CD14-positive monocyte (primary cell): ENCODE results near the gene USP17L17. TPM values are rescaled to one million over a fixed set of nuclear protein-coding genes. Genes with fewer than 3 reads are reported as not detected.
"Not testable (repeated sequence)": the region's sequence is repeated elsewhere in the genome, so short reads cannot be mapped to it uniquely, and the experiment has no call there.

Experiments used
- DNase-seq, 3 donors: peaks; one replicate each; pipeline ENCODE4 v3.0.0-alpha.2; 2011 to 2022
- H2AFZ ChIP-seq: 2 replicates; pipeline ENCODE4 v1.6.0; 2012; ENCODE audit warnings: mild to moderate bottlenecking, low read depth, low read length, inconsistent platforms; ENCODE audit not compliant: insufficient read depth, poor library complexity, severe bottlenecking
- H3K27ac ChIP-seq, 2 donors: 1 replicate in 1 of 2; 2 replicates in 1 of 2; pipeline ENCODE4 v1.5.1; 2012 to 2013; ENCODE audit warnings: low read length in 2 of 2, control low read depth in 1 of 2, inconsistent platforms in 1 of 2, low read depth in 1 of 2, mild to moderate bottlenecking in 1 of 2
- H3K27me3 ChIP-seq, 2 donors: one replicate each; pipeline versions ENCODE4 v1.6.0 to v1.6.1; 2011 to 2013; ENCODE audit warnings: low read length in 2 of 2; ENCODE audit not compliant: control insufficient read depth in 2 of 2, insufficient read depth in 2 of 2
- H3K36me3 ChIP-seq, 2 donors: replicated peaks in 1 of 2; 1 replicate in 1 of 2; 2 replicates in 1 of 2; pipeline versions ENCODE4 v1.5.1 to v1.6.1; 2012 to 2013; ENCODE audit warnings: low read length in 2 of 2, control low read depth in 1 of 2, inconsistent platforms in 1 of 2, mild to moderate bottlenecking in 1 of 2; ENCODE audit not compliant: insufficient read depth in 2 of 2, control insufficient read depth in 1 of 2
- H3K4me1 ChIP-seq, 2 donors: 1 replicate in 1 of 2; 2 replicates in 1 of 2; pipeline versions ENCODE4 v1.5.1 to v1.6.1; 2012 to 2013; ENCODE audit warnings: low read length in 2 of 2, control low read depth in 1 of 2, inconsistent platforms in 1 of 2, mild to moderate bottlenecking in 1 of 2, moderate library complexity in 1 of 2; ENCODE audit not compliant: insufficient read depth in 2 of 2, control insufficient read depth in 1 of 2
- H3K4me2 ChIP-seq: replicated peaks from 2 replicates; pipeline ENCODE3; 2012; ENCODE audit warnings: low read length, moderate library complexity, mild to moderate bottlenecking; ENCODE audit not compliant: poor library complexity, severe bottlenecking; ENCODE audit errors: extremely low read depth
- H3K4me3 ChIP-seq, 3 experiments: fragments of 200-600 bp in 1 of 3; sonication (generic) in 1 of 3; replicated peaks in 1 of 3; 1 replicate in 2 of 3; 2 replicates in 1 of 3; pipeline ENCODE4 v1.5.1; 2011 to 2013; ENCODE audit warnings: low read length in 3 of 3, mild to moderate bottlenecking in 3 of 3, control low read depth in 2 of 3, low read depth in 2 of 3, inconsistent platforms in 1 of 3, moderate library complexity in 1 of 3
- H3K79me2 ChIP-seq: 2 replicates; pipeline ENCODE4 v1.6.0; 2012; ENCODE audit warnings: mild to moderate bottlenecking, control low read depth, inconsistent platforms, low read length, moderate library complexity; ENCODE audit not compliant: insufficient read depth
- H3K9ac ChIP-seq: 2 replicates; pipeline ENCODE4 v1.6.0; 2017; ENCODE audit warnings: low read length, mild to moderate bottlenecking; ENCODE audit not compliant: insufficient read depth, poor library complexity, severe bottlenecking
- H3K9me3 ChIP-seq, 2 donors: replicated peaks in 1 of 2; 1 replicate in 1 of 2; 2 replicates in 1 of 2; pipeline versions ENCODE4 v1.5.1 to v1.6.1; 2012 to 2013; ENCODE audit warnings: low read length in 2 of 2, control low read depth in 1 of 2; ENCODE audit not compliant: control insufficient read depth in 1 of 2, insufficient read depth in 1 of 2
- H4K20me1 ChIP-seq: 2 replicates; pipeline ENCODE4 v1.6.0; 2012; ENCODE audit warnings: mild to moderate bottlenecking, low read length, control low read depth, moderate library complexity; ENCODE audit not compliant: insufficient read depth
- H3K27ac Mint-ChIP-seq, 7 donors: one replicate each; pipeline ENCODE4 v1.8.0; 2020; ENCODE audit warnings: mild to moderate bottlenecking in 7 of 7, mixed read lengths in 7 of 7, moderate library complexity in 6 of 7, inconsistent platforms in 2 of 7
- H3K27me3 Mint-ChIP-seq, 3 donors: one replicate each; pipeline ENCODE4 v1.8.0; 2021 to 2022; ENCODE audit warnings: low read depth in 3 of 3, mild to moderate bottlenecking in 3 of 3, mixed read lengths in 3 of 3, moderate library complexity in 3 of 3, inconsistent platforms in 1 of 3
- H3K36me3 Mint-ChIP-seq, 2 donors: one replicate each; pipeline ENCODE4 v1.8.0; 2020; ENCODE audit warnings: mixed read lengths in 2 of 2, inconsistent platforms in 1 of 2, mild to moderate bottlenecking in 1 of 2
- H3K4me1 Mint-ChIP-seq: one replicate; pipeline ENCODE4 v1.8.0; 2020; ENCODE audit warnings: mild to moderate bottlenecking, mixed read lengths
- H3K4me3 Mint-ChIP-seq, 2 donors: one replicate each; pipeline ENCODE4 v1.8.0; 2020; ENCODE audit warnings: mild to moderate bottlenecking in 2 of 2, mixed read lengths in 2 of 2, moderate library complexity in 1 of 2
- H3K9me3 Mint-ChIP-seq, 7 donors: one replicate each; pipeline ENCODE4 v1.8.0; 2020 to 2022; ENCODE audit warnings: mixed read lengths in 7 of 7, mild to moderate bottlenecking in 6 of 7, moderate library complexity in 6 of 7, inconsistent platforms in 2 of 7
- WGBS: methylation state at CpG from one replicate; pipeline ENCODE4 v1.1.5; 2013; ENCODE audit warnings: missing lambda C conversion rate; ENCODE audit not compliant: insufficient coverage; 5-methylcytosine and 5-hydroxymethylcytosine counted together
- intact Hi-C, 2 donors: fragments of 100-400 bp; cut with micrococcal nuclease; formaldehyde crosslinking; loops; one replicate each; pipeline versions ENCODE4 v1.15.0 to v1.15.1; 2023
- polyA plus RNA-seq, 3 donors: library from polyadenylated mRNA; depleted of rRNA in 1 of 3; unstranded in 2 of 3; stranded (reverse) in 1 of 3; fragments of 300-500 nt in 2 of 3; fragments of >200 nt in 1 of 3; fragmentation: Illumina TruSeq in 2 of 3; gene quantifications; 1 replicate in 2 of 3; 2 replicates in 1 of 3; pipeline ENCODE4 v1.2.3, GENCODE V29; 2012 to 2021

USP17L17 gene
- polyA plus RNA-seq, 3 donors, result not detected

- H3K4me3 ChIP-seq, H2AFZ ChIP-seq, H3K27me3 ChIP-seq, H3K4me1 ChIP-seq, H3K9me3 Mint-ChIP-seq, H3K4me2 ChIP-seq, H3K27ac Mint-ChIP-seq, H3K27me3 Mint-ChIP-seq, intact Hi-C loops, H3K36me3 Mint-ChIP-seq, H3K79me2 ChIP-seq, H3K9ac ChIP-seq, H4K20me1 ChIP-seq, H3K36me3 ChIP-seq, H3K27ac ChIP-seq, H3K4me3 Mint-ChIP-seq, H3K4me1 Mint-ChIP-seq, H3K9me3 ChIP-seq, DNase-seq: not testable (repeated sequence)
- no CpG with 5 or more reads among the region's 13 CpGs for WGBS
Observed at GRCh38 chr4:9219852-9220251, 23.8 kb upstream of the USP17L17 start, which contains the start of gene USP17L12. USP17L12 (plus strand) TSS chr4:9220152; CDS start chr4:9220152, 0 bp downstream.

- H3K27ac ChIP-seq, H3K4me2 ChIP-seq, H3K4me1 Mint-ChIP-seq, H2AFZ ChIP-seq, H3K79me2 ChIP-seq, H3K27me3 ChIP-seq, H3K36me3 ChIP-seq, H3K4me1 ChIP-seq, H3K27me3 Mint-ChIP-seq, H3K36me3 Mint-ChIP-seq, DNase-seq, H3K9ac ChIP-seq, H3K4me3 Mint-ChIP-seq, H4K20me1 ChIP-seq, H3K9me3 ChIP-seq, H3K27ac Mint-ChIP-seq, H3K4me3 ChIP-seq, intact Hi-C loops, H3K9me3 Mint-ChIP-seq: not testable (repeated sequence)
- no CpG with 5 or more reads among the region's 14 CpGs for WGBS
Observed at GRCh38 chr4:9224596-9224995, 19.1 kb upstream of the USP17L17 start, which contains the start of gene USP17L13. USP17L13 (plus strand) TSS chr4:9224896; CDS start chr4:9224896, 0 bp downstream.

GRCh38 chr4:9230249-9230648, 13.4 kb upstream of the USP17L17 start:
- DNase-seq, H3K4me1 Mint-ChIP-seq, H3K27ac ChIP-seq, H3K36me3 ChIP-seq, H3K36me3 Mint-ChIP-seq, H3K4me2 ChIP-seq, H3K27ac Mint-ChIP-seq, H3K9me3 ChIP-seq, H3K4me3 Mint-ChIP-seq, H3K27me3 ChIP-seq, H2AFZ ChIP-seq, H3K79me2 ChIP-seq, H3K9me3 Mint-ChIP-seq, H3K4me3 ChIP-seq, H3K9ac ChIP-seq, H4K20me1 ChIP-seq, intact Hi-C loops, H3K4me1 ChIP-seq, H3K27me3 Mint-ChIP-seq: not testable (repeated sequence)
- no CpG with 5 or more reads among the region's 8 CpGs for WGBS

GRCh38 chr4:9234085-9234484, 9.6 kb upstream of the USP17L17 start, which contains the start of gene USP17L15:
USP17L15 (plus strand) TSS chr4:9234385; CDS start chr4:9234385, 0 bp downstream.
- DNase-seq, H3K36me3 Mint-ChIP-seq, H3K27me3 ChIP-seq, intact Hi-C loops, H3K4me3 ChIP-seq, H2AFZ ChIP-seq, H3K27ac Mint-ChIP-seq, H3K4me3 Mint-ChIP-seq, H3K27me3 Mint-ChIP-seq, H3K36me3 ChIP-seq, H3K9me3 Mint-ChIP-seq, H3K79me2 ChIP-seq, H3K27ac ChIP-seq, H3K9ac ChIP-seq, H3K4me1 ChIP-seq, H3K4me1 Mint-ChIP-seq, H3K4me2 ChIP-seq, H3K9me3 ChIP-seq, H4K20me1 ChIP-seq: not testable (repeated sequence)
- no CpG with 5 or more reads among the region's 15 CpGs for WGBS
